HepG2 (cell line): Measurements from ENCODE around the gene RRBP1.

Experiments used
- CTCF ChIP-seq: sonication (generic); formaldehyde crosslinking; IDR thresholded peaks from 2 replicates; pipeline ENCODE4 v1.5.0; 2020; ENCODE audit warnings: mild to moderate bottlenecking, missing genetic modification reagents, moderate library complexity
- KDM1A ChIP-seq: IDR thresholded peaks from 2 replicates; pipeline ENCODE4 v1.6.1; 2016; ENCODE audit warnings: missing compliant biosample characterization
- NFYC ChIP-seq: IDR thresholded peaks from 2 replicates; pipeline ENCODE4 v1.6.1; 2016; ENCODE audit warnings: missing genetic modification reagents, missing compliant biosample characterization
- POLR2AphosphoS5 ChIP-seq: IDR thresholded peaks from 2 replicates; pipeline ENCODE4 v1.6.1; 2012; ENCODE audit warnings: low read depth, low read length
- SIN3A ChIP-seq: IDR thresholded peaks from 2 replicates; pipeline ENCODE4 v1.6.1; 2011; ENCODE audit warnings: low read depth, mild to moderate bottlenecking, control low read depth, low read length, borderline replicate concordance
- TCF7L2 ChIP-seq: IDR thresholded peaks from 2 replicates; pipeline ENCODE4 v1.6.1; 2011; ENCODE audit warnings: mild to moderate bottlenecking, low read depth, low read length, moderate library complexity
- TF ChIP-seq, protein P1 (sequence below): sonication (generic); formaldehyde crosslinking; IDR thresholded peaks from 2 replicates; pipeline ENCODE4 v1.8.0; 2022; ENCODE audit warnings: missing genetic modification reagents, mild to moderate bottlenecking, borderline replicate concordance

GRCh38 chr20:17571153-17571527 is 110.9 kb downstream of the RRBP1 start:
- TF ChIP-seq CTCF (CRISPR knock-in tag) = no peak
- TF ChIP-seq, protein P1, sequence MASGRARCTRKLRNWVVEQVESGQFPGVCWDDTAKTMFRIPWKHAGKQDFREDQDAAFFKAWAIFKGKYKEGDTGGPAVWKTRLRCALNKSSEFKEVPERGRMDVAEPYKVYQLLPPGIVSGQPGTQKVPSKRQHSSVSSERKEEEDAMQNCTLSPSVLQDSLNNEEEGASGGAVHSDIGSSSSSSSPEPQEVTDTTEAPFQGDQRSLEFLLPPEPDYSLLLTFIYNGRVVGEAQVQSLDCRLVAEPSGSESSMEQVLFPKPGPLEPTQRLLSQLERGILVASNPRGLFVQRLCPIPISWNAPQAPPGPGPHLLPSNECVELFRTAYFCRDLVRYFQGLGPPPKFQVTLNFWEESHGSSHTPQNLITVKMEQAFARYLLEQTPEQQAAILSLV = no peak
- no peak for TF ChIP-seq KDM1A (CRISPR knock-in tag)
- TF ChIP-seq NFYC (CRISPR knock-in tag) = no peak
- no peak for TF ChIP-seq SIN3A
- no peak for TF ChIP-seq POLR2AphosphoS5
- no peak for TF ChIP-seq TCF7L2
